Posterior cingulate gyrus (tissue), 11 donors: ENCODE results near the gene EIF5B.
A peak's percentile ranks its signal among the peaks of the same experiment; 100 is the strongest.
"Not testable (repeated sequence)": the region's sequence is repeated elsewhere in the genome, so short reads cannot be mapped to it uniquely, and the experiment has no call there.

Experiments used
- DNase-seq, 10 donors: peaks; one replicate each; pipeline versions ENCODE4 v3.0.0 to v3.0.0-alpha.2; 2020 to 2021; ENCODE audit warnings: mixed read lengths in 3 of 10
- intact Hi-C: fragments of 100-400 bp; cut with DNase I; formaldehyde crosslinking; loops from one replicate; pipeline ENCODE4 v1.15.1; 2023

Gene EIF5B

DNA sequence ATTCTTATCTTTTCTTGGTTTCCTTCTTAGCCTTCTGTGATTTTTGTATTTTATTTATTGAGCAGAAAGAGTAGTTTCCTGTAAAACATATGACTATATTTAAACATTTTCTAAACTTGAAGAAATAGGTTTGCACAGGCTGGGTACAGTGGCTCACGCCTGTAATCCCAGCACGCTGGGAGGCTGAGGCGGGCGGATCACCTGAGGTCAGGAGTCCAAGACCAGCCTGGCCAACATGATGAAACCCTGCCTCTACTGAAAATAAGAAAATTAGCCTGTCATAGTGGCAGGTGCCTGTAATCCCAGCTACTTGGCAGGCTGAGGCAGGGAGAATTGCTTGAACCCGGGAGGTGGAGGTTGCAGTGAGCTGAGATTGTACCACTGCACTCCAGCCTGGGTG, 31.7 kb downstream of the EIF5B start:
- intact Hi-C loops, DNase-seq: not testable (repeated sequence)

DNA sequence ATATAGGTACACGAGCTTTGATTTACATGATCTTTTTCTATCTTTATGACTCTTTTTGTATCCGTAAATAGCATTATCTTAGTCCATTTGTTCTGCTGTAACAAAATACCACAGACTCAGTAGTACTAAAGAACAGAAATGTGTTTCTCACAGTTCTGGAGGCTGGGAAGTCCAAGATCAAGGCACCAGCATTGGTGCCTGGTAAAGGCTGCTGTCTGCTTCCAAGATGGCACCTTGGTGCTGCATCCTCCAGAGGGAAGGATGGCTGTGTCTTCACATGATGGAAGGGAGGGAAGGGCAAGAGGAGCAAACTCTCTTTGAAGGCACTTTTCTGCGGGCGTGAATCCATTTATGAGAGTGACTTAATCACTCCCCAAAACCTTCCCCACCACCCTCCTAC, 36.0 kb downstream of the EIF5B start:
- no peak for DNase-seq
- intact Hi-C loops, result no loop called here

DNA sequence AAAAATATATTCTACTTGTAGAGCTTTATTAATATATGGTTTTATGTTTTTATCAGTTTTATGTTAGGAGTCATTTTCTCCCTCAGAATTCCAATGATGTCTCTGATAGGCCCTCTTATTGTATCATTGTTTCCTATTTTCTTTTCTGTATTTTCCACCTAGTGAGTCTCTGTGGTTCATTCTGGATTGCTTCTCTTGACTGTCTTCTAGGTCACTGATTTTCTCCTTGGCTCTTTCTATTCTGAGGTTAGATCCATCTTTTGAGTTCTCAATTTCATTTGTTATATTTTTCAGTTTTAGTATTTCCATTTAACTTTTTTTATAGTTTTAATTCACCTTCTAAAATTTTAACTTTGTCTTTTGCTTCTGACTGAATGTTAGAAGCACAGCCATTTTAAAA, 37.6 kb downstream of the EIF5B start:
- intact Hi-C loops, result no loop called here
- DNase-seq, result no peak

DNA sequence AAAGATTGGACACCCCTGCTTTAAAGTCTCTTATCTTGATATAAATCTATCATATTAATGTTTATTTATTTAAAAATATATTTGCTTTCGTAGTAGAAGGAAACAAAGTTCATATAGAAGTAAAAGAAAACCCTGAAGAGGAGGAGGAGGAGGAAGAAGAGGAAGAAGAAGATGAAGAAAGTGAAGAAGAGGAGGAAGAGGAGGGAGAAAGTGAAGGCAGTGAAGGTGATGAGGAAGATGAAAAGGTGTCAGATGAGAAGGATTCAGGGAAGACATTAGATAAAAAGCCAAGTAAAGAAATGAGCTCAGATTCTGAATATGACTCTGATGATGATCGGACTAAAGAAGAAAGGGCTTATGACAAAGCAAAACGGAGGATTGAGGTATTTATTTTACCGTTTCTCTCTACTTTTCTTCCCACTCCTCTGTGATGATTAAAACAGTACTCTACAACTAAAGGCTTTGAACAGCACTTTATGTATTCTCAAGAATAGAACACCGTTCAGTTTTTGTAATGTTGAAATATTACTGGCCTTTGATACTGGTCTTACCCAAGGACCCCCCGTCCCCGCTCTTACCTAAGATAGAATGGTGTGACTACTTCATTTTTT, 39.2 kb downstream of the EIF5B start:
- intact Hi-C loops, result no loop called here
- no peak for DNase-seq

DNA sequence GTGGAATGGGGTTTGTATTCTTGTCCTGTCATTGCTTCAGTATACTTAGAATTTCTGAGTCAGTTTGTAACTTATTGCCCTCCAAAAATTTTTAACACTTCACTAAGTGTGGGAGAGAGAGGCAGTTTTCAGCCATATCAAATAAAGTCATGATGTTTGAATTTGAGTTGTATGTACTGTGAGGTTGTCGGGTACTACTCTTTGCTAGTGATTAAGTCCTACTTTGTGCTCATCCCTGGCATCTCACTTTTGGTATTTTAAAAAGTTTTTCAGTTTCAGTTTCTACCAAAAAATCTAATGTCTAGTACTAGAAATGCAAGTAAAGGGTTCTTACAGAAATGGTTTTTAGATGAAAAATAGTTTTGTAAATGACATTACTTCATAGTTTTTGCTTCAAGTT, 40.7 kb downstream of the EIF5B start:
- intact Hi-C loops, result no loop called here
- no peak for DNase-seq

DNA sequence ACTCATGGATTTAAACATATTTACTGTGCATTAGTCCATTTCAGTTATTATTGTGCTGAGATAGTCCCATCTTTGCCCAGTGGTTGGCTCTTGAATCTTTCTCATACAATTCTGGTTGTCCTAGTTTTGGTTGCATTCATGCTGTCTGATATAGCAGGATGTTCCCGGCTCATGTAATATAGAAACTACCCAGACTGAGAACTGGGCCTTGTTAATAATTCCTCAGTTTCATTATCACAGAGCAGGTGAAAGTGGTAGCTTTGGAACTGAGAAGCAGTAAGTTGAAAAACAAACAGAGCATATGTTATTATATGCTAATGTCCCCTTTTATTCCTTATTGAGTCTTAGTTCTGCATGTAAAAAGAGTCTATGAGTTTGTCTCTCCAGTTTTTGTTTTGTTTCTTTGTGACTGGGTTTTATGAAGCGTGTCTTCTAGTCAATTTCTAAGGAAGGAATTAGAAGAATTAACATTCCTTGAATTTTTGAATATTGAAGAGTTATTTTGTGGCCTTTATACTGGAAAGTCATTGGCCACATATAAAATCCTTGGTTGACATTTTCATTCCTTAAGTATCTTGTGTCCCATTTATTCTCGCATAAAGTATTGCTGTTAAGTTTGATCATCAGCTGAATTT, 43.3 kb downstream of the EIF5B start:
- intact Hi-C loops, result no loop called here
- DNase-seq, result no peak

DNA sequence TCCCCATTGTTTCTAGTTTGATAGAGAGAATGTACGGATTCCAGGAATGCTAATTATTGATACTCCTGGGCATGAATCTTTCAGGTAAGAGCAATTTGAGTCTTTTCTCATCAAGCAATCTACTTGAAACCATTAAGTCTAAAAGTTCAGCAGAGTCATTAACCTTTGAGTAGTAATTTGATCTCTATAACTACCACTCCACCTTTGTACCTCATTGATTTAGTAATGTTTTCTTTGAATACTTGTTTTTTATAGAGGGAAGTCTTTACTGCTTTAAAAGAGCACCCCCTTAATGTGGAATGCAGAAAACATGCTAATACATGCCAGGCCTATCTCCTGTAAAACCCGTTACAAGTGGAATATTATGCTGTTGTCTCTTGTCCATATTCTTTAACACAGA, 45.0 kb downstream of the EIF5B start:
- intact Hi-C loops, result no loop called here

GRCh38 chr2:99386011-99386410, 48.8 kb downstream of the EIF5B start:
- intact Hi-C loops, result no loop called here
- DNase-seq, result no peak

More for the DNA sequence above, 45.0 kb downstream of the EIF5B start:
- DNase-seq, result no peak

DNA sequence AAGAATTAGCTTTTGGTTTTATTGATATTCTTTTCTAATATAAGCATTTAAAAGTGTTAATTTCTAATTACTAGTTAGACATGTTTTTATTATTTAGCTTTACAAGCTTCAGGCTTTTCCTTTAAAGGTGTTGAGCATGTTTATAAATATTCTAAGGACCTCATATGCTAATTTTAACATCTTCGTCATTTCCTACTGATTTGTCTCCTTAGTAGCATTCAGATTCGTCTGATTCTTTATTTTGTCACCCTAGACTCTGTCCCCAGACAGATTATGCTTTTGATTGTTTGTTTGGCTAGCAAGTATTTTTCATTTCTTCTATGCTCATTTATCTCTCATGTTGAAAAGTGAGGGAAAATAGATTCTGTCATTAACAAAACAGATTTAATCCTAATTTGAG, 51.7 kb downstream of the EIF5B start:
- intact Hi-C loops, result no loop called here
- no peak for DNase-seq

- intact Hi-C loops, result no loop called here
- DNase-seq, result no peak
Observed at GRCh38 chr2:99389371-99389770, 52.2 kb downstream of the EIF5B start.

GRCh38 chr2:99389946-99390345, 52.8 kb downstream of the EIF5B start:
- intact Hi-C loops, result no loop called here
- DNase-seq, result no peak

DNA sequence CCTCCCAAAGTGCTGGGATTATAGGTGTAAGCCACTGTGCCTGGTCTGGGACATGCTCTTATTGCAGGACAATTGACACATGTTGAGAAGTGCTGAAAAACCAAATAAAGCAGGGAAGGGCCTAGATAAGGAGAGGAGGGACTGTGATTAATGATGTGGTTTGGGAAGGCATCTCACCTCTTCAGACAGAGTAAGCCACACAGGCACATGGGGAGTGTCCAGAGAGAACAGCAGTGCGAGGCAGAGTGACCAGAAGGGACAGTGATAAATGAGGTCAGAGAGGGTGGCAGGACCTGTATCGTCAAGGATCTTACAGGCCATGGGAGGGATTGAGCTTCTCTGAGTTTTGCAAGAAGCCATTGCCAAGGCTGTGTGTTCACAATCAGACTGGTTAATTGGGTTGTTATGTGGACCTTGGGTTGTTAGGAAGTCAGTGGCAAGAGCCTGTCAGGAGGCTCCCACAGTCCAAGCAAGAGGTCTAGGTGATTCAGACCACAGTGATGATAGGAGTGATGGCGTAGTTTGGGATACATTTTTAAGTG, 58.5 kb downstream of the EIF5B start:
- no peak for DNase-seq
- intact Hi-C loops, result no loop called here

GRCh38 chr2:99397266-99397920, 60.2 kb downstream of the EIF5B start:
- peak in 5 of 10 donors; percentile 29 to 65 (median 43) for DNase-seq
- intact Hi-C loops, result no loop called here

GRCh38 chr2:99398303-99398702, 61.1 kb downstream of the EIF5B start:
- no peak for DNase-seq
- intact Hi-C loops, result no loop called here

DNA sequence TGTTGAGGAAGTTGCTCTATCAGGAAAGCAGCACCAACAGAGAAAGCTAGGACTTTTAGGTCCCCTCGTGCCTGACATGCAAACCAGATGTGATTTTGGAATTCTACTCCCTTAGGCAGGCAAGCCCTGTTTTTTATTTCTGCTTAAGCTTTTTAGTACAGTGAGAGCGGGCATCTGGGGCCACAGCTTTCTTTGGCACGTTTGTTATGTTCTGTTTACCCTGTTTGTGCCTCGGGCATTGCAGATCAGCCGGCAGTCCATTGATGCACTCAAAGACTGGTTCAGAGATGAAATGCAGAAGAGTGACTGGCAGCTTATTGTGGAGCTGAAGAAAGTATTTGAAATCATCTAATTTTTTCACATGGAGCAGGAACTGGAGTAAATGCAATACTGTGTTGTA, 61.9 kb downstream of the EIF5B start:
- no peak for DNase-seq
- intact Hi-C loops, result no loop called here

DNA sequence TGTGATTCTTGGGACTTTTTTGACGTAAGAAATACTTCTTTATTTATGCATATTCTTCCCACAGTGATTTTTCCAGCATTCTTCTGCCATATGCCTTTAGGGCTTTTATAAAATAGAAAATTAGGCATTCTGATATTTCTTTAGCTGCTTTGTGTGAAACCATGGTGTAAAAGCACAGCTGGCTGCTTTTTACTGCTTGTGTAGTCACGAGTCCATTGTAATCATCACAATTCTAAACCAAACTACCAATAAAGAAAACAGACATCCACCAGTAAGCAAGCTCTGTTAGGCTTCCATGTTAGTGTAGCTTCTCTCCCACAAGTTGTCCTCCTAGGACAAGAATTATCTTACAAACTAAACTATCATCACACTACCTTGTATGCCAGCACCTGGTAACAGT, 62.6 kb downstream of the EIF5B start:
- DNase-seq, result no peak
- intact Hi-C loops, result loop anchor here (1.0 kb wide), 1 partner anchor 49 kb away; no protein-coding TSS in a partner anchor

GRCh38 chr2:99401841-99402240, 64.7 kb downstream of the EIF5B start:
- intact Hi-C loops, result no loop called here
- no peak for DNase-seq

DNA sequence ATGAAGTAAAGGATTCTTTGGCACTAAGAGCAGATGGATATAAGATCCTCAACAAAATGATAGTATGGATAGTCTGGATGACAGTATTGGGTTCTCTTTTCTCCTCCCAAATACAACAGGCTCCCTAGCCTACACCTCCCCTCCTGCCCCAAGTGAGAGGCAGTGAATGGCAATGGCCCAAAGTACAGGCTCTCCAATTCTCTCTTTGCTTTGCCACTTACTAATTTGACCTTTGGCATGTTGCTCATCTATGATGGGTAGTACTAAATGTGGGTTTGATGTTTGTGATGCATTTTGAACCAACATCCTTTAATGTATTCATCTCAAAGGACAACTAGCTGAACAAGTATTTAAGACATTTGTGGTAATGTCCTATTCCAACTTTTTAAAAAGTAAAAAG, 65.9 kb downstream of the EIF5B start:
- no peak for DNase-seq
- intact Hi-C loops, result no loop called here

DNA sequence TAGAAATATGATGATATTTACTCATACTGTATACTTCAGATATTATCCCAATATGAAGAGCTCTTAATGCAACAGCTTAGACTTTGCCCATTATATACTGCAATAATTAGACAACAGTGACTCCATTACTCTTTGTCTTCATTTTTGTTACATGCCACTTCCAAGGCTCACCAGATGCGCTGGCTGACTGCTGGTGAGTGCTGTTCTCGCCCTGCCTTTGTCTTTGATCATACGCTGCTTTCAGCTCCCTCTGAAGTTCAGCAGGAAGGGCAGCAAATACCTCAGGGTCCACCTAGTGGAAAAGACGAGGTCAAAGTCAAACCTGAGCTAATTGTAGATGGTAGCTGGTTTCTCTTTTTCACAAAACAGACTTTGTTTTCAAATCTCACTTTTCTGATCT, 66.3 kb downstream of the EIF5B start:
- intact Hi-C loops, result no loop called here
- no peak for DNase-seq

DNA sequence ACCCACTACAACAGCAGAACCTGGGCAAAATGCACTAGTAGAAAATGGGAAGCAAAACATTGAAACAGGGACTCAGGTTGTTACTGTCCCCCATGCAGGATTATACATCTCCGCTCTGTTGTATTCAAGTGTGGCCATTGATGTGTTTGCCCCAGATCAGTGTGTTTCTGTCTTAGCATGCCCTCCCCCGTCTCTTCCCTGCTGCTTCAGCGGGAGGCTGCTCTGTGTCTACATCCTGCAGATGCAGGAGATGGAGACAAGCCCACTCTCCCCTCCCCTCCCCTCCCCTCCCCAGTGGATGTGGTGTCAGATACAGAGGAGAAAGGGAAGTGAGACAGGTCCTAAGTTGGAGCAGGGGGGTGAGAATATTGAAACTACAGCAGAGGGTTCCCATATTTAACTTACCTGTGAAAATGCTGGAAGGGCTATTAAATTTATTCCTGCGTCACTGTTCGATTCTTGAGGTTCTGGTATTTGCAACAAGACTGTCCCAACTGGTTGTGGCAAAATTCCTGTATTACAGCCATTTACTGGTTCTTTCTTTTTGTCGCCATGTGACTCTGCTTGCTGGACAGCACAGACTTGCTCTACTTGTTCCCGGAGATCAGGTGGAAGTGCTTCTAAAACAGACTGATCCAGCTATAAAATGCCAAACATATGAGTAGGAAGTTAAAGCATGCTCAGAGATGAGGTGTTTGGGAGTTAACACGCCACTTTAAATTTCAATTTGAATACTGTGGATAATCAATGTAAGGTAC, 67.0 kb downstream of the EIF5B start:
- intact Hi-C loops, result no loop called here
- DNase-seq, result no peak
